Activated CD8-positive, alpha-beta memory T cell treated with anti-CD3 and anti-CD28 coated beads, Interleukin-2, amount 50 U/mL, for 4 hours (primary cell): ENCODE results near the gene ACTL7A.
A peak's percentile ranks its signal among the peaks of the same experiment; 100 is the strongest.
"Not testable (repeated sequence)": the region's sequence is repeated elsewhere in the genome, so short reads cannot be mapped to it uniquely, and the experiment has no call there.

ENCODE experiments used
- DNase-seq: peaks from one replicate; pipeline ENCODE4 v3.0.0-alpha.2; 2020

The ACTL7A gene

DNA sequence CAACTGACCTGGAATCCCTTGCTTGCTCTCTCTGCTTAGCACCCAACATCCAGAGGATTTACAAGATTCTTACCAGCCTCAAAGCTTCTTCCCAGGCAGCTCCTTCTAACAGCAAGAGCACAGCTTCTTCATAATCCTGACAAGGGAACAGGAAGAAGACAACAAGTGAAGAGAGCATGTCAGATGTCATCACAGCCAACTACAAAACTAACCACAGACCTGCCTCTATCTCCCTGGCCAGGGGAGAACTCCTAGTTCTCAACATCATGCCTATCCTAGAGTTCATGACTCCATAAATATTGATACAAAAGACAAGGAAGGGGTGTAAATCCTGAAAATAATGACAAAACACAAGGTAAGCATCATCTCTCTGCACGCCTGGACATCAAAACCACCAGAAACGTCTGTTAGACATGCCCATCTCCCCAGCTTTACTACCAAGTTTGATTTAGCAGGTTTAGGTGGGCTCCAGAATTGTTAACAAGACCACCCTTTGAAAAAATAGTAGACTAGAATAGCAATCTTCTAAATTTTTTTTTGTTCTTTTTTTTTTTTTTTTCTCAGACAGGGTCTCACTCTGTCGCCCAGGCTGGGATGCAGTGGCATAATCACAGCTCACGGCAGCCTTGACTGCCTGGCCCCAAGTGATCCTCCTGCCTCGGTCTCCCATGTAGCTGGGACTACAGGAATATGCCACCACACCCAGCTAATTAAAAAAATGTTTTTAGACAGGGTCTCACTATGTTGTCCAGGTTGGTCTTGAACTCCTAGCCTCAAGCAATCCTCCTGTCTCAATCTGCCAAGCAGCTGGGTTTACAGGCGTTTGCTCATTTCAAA, 20.2 kb downstream of the ACTL7A start:
- no peak for DNase-seq

DNA sequence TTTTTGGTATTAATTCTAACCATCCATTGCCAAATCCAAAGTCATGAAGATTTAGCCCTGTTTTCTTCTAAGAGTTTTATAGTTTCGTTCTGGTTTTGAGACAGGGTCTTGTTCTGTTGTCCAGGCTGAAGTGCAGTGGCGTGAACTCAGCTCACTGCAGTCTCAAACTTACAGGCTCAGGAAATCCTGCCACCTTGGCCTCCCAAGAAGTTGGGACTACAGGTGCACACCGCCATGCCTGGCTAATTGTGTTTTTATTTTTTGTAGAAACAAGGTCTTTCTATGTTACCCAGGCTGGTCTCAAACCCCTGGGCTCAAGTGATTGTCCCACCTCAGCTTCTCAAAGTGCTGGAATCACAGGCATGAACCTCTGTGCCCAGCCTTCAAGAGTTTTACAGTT, 21.0 kb downstream of the ACTL7A start:
- DNase-seq = no peak

DNA sequence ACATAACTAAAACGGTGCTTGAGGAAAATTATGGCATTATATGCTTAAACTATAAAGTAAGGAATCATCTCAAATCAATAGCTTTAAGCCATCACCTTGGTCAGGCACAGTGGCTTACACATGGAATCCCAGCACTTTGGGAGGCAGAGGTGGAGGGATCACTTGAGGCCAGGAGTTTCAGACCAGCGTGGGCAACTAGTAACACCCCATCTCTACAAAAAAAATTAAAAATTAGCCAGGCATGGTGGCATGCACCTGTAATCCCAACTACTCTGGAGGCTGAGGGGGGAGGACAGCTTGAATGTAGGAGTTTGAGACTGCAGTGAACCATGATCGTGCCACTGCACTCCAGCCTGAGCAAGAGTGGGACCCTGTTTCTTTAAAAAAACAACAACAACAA, 22.6 kb downstream of the ACTL7A start:
- no peak for DNase-seq

DNA sequence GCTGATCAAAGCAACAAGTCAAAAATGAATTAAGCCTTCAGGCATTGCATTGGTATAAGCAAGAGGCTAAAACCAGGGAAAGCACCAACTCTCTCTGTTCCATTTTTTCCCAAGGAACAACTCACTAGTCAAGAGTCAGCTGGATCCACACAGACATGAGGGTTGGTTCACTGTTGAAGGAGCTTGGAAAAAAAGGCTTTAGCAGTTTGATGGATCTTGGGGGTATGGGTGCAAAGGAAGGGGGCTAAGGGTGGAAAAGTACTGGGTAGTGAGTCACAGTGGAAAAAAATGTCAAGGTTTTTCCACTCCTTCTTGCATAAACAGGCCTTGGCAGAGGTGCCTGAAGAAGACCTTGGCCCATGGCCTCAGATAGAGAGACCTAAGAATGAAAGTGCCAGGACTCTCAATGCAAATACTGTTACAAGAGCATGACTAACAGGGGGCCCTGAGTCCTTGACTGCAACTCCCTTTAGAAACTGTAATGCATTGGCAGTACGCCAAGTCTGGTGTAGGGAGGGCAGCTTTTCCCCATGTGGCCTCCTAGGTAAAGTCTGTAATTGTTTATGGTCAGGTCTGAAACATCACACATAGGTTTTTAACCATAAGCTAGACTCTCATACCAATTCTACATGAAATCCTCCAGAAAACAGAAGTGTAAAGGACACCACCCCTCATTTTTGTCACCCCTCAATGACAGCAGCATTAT, 23.7 kb downstream of the ACTL7A start:
- DNase-seq = peak; percentile 24

DNA sequence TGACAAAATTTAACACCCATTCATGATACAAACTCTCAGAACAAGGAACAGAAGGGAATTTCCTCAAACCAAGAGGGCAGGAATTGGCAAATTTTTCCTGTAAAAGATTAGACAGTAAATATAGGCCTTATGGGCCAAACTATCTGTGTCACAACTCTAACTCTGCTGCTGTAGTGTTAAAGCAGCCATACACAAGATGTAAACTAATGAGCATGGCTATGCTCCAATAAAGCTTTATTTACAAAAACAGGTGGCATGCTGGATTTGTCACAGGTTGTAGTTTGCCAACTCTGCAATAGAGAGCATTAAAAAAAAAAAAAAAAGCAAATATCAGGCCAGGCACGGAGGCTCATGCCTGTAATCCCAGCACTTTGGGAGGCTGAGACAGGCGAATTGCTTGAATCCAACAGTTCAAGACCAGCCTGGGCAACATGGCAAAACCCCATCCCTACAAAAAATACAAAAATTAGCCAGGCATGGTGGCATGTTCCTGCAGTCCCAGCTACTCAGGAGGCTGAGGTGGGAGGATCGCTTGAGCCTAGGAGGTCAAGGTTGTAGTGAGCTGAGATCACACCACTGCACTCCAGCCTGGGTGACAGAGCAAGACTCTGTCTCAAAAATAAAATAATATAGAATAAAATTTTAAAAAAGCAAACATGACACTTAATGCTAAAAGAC, 24.7 kb downstream of the ACTL7A start:
- not testable (repeated sequence) for DNase-seq

DNA sequence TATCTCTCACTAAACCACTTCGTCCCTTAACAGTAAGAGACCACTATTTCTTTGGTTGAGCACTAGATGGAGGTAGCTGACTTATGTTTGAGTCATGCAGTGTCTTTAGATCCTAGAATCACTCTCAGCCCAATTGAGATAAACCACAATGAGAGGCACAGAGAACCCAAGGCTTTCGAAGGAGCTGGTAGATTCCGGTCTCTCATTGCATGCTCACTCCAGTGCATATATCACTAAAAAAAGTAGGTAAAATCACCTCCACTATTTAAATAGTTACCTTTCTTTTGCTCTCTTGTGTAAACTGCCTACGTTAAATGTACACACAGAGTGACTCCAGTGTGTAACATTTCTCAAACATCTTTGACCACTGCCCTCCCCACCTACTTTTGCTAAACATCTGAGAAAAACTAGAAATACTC, 27.6 kb downstream of the ACTL7A start:
- DNase-seq = no peak

DNA sequence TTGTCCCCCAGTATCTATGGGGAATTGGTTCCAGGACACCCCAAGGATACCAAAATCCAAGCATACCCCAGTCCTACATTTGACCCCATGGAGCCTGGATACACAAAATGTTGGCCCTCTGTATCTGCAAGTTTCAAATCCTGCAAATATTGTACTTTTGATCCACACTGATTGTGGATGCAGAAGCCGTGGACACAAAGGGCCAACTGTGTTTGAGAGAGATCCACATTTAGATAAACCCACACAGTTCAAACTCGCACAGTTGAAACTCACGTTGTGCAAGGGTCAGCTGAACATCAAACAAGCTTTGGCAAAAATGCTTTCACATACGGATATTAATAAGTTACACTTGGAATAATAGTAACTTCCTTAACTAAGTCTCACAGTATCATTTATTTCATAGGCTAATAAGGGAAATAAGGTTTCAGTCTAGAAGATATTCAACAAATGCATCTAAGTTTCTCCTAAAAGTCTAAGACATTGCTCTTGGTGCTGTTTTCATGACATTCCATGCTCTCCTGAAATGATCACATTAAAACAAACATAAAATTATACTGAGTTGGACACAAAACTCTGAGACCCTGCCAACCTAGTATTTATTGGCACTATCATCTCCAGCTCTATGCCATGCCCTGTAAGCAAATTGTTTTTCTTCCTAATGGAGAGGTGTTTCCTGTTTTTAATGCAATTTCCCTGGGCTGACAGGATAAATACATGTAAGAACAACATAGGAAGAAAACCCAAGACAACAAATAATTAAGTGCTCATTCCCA, 32.3 kb downstream of the ACTL7A start:
- DNase-seq = no peak

DNA sequence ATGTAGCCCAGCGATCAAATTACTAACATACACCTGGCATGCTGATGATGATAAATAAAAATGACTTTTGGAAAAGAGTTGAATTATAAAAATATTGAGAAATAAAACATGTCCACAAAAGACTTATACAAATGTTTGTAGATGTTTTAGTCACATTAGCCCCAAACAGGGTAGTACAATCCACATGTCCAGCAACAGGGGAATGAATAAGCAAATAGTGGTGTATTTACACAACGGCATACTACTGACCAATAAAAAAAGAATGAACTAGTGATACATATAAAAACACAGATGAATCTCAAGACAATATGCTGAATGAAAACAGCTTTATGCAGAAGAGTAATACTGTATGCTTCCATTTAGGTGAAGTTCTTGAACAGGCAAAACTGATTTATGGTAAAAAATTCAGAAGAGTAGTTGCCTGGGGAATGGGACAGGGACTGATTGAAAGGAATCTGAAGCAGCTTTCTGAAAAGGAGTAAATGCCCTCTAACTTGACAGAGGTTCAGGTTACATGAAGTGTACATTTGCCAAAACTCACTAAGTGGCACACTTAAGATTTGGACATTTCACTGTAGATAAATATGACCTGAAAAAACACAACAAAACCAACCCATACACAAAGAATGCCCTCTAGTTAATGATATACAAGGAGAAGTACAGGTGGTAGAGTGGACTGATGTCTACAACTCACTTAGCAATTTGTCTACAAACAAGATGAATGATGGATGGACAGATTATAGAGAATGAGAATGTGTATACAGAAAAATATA, 35.4 kb downstream of the ACTL7A start:
- no peak for DNase-seq

DNA sequence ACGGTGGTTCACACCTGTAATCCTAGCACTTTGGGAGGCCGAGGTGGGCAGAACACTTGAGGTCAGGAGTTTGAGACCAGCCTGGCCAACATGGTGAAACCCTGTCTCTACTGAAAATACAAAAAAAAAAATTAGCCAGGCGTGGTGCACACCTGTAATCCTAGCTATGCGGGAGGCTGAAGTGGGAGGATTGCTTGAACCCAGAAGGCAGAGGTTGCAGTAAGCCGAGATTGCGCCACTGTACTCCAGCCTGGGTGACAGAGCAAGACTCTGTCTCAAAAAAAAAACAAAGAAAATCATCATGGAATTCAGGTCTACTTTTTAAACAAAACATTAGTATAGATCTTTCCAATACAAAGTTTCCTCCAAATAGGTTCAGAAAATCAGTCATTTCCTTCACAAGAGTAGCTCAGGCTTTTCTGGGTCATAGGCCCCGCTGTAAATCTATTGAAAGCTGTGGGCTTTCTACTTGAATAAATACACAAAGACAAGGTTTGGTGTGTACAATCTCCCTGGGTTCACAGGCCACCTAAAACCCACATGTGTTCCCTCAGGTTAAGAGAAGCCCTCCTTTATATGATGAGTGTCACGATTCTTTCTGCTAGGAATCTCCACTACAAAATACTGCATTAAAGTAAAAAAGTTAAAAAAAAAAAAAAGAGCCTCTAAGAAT, 37.1 kb downstream of the ACTL7A start:
- not testable (repeated sequence) for DNase-seq

DNA sequence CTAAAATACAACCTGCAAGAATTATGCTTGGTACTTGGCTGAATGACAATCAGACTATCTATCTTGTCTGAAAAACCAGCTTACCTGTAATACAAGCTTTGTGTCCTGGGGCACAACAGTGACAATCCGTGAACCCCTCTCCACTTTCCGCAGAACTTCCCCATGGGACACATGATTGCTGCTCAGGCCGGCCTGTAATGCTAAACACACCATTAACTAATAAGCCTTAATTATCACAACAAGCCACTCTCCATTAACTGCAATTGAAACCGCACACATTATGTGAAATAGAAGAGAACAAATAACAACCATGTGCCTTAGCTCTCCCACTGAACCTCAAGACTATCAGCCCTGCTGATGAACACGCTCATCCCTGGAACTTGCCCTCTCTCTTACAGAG, 38.1 kb downstream of the ACTL7A start:
- DNase-seq = no peak

DNA sequence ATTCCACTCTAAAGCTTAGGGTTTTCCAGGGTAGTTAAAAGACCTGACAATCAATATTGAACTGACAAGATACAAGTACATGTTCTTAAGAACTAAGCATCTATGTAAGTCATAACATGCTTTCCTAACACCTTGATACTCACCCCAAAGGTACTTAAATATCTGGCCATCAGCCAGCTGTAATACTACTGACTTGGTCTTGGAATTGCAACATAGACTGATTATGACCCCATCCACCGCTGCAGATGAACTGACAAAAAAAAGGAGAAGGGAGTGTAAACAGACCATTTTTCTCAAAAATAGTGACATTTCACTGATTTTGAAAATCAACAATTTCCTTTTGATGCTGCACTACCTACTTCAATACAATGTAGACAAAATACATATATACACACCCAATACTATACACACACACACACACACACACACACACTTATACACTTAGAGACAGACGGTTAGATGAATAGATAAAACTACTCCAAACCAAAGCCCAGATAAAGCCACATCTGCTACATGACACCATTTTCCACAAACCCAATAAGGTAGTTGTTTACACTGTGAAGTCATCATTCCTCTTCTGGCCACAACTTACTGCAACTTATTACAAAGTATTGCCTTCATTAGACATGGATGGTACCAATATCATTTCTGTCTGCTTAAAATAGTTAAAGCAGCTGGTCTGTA, 41.5 kb downstream of the ACTL7A start:
- no peak for DNase-seq

DNA sequence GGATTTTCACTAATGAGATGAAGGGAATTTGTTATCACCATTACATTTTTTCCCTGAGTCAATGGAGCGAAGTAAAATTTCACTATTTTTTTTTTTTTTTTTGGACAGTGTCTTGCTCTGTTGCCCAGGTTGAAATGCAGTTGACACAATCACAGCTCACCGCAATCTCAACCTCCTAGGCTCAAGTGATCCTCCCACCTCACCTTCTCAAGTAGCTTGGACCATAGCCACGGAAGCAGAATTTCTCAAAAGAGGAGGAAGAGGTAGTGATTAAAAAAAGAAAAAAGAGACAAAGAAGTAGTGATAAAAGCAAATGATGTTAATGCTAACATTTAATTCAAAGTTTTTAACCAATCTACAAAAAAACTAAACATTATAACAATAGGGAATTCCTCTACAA, 42.1 kb downstream of the ACTL7A start:
- no peak for DNase-seq

DNA sequence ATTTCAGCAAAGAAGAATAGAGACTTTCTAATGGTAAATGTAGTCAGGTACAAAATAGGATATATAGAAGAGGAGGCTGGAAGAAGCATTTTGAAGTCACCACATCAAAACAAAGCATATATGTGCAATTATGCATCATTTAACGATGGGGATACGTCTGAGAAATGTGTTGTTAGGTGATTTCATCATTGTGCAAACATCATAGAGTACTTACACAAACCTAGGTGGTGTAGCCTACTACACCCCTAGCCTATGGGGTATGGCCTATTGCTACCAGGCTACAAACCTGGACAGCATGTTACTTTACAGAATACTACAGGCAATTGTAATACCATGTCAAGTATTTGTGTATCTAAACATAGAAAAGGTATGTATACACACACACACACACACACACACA, 43.4 kb downstream of the ACTL7A start:
- DNase-seq = no peak

DNA sequence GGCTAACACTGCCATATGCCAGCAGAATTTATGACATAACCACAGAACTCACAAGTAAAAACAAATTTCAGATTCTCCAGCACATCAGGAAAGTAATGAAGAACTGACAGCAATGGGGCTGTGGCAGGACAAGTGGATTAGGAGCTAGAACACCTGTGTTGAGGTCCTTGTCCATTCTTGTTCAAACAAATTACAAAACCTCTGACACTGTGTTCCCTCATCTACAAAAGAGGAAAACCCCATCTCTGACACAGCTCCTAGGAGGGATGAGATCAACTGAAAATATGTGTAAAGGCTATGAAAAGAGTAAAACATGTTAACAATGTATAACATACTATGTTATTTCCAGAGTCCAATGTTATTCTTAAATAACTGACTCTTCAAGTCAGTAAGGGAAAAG, 48.3 kb downstream of the ACTL7A start:
- no peak for DNase-seq

DNA sequence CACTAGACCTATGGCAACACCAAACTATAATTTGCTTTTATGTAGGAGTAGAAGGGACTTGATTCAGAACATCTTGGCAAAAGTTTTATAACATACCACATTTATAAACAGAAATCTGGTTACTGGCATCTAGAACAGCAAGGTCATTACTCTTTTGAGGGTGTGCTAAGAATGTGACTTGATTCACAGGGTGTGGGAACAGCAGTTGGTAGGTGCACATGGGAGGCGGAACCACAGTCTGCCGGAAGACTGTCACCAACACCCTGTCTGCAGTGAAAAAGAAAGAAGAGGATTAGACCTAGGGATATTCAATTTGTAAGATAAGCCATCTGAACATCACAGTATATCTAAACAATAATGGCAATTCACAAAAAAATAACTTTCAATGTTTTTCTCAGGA, 48.8 kb downstream of the ACTL7A start:
- no peak for DNase-seq

DNA sequence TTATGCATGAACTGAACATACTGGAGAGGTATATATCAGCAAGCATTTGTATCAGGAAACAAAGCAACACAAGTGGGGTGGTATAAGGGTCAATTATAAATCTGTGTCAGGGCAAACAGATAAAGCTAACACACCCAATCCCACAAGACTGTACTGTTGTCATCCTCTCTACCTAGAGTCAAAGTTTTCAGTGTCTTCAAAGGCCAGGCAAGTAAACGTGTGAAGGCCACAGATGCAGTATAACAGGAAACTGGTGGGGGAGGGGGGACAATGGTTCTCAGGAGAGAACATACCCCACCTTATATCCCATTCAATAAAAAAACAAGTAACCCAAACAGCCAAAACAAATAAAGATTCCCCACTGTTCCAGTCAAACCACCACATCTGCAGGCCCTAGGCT, 49.8 kb downstream of the ACTL7A start:
- DNase-seq = no peak
